B cell (primary cell): ENCODE results near the gene SMPD3.

Experiments
- EZH2 ChIP-seq: IDR thresholded peaks from 2 replicates; pipeline ENCODE4 v1.6.1; 2012; ENCODE audit warnings: borderline replicate concordance, low read depth, mild to moderate bottlenecking, moderate library complexity, low read length; ENCODE audit not compliant: insufficient read depth, poor library complexity, severe bottlenecking
- TF ChIP-seq, protein P1 (sequence below): fragments of 200-600 bp; IDR thresholded peaks from one replicate; pipeline ENCODE4 v1.8.0; 2022; ENCODE audit warnings: antibody characterized with exemption, mild to moderate bottlenecking

DNA sequence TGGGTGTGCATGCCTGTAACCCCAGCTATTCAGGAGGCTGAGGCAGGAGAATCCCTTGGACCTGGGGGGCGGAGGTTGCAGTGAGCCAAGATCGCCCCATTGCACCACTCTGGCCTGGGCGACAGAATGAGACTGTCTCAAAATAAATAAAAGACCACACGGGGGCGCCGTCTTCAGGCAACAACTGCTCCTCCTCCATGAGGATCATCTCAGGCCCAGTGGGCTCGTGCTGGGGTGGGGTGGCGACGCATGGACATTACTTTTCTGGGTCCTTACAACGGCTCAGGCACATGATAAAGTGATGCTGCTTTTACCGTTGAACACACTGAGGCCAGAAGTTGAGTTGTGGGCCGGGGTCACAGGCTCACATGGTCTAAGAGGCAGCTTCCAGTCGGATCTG, 81.3 kb downstream of the SMPD3 start:
- TF ChIP-seq, protein P1, sequence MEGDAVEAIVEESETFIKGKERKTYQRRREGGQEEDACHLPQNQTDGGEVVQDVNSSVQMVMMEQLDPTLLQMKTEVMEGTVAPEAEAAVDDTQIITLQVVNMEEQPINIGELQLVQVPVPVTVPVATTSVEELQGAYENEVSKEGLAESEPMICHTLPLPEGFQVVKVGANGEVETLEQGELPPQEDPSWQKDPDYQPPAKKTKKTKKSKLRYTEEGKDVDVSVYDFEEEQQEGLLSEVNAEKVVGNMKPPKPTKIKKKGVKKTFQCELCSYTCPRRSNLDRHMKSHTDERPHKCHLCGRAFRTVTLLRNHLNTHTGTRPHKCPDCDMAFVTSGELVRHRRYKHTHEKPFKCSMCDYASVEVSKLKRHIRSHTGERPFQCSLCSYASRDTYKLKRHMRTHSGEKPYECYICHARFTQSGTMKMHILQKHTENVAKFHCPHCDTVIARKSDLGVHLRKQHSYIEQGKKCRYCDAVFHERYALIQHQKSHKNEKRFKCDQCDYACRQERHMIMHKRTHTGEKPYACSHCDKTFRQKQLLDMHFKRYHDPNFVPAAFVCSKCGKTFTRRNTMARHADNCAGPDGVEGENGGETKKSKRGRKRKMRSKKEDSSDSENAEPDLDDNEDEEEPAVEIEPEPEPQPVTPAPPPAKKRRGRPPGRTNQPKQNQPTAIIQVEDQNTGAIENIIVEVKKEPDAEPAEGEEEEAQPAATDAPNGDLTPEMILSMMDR = peak; percentile 50
- no peak for TF ChIP-seq EZH2
